ENCODE measurements around the gene PLIN1. TPM values are rescaled to one million over a fixed set of nuclear protein-coding genes. Genes with fewer than 3 reads are reported as not detected.

Gene PLIN1
- total and polyA plus RNA-seq, 9 of the 15 experiments (the other 6 are each of a cell fraction or from before 2014, with no cell fraction given), result not detected

DNA sequence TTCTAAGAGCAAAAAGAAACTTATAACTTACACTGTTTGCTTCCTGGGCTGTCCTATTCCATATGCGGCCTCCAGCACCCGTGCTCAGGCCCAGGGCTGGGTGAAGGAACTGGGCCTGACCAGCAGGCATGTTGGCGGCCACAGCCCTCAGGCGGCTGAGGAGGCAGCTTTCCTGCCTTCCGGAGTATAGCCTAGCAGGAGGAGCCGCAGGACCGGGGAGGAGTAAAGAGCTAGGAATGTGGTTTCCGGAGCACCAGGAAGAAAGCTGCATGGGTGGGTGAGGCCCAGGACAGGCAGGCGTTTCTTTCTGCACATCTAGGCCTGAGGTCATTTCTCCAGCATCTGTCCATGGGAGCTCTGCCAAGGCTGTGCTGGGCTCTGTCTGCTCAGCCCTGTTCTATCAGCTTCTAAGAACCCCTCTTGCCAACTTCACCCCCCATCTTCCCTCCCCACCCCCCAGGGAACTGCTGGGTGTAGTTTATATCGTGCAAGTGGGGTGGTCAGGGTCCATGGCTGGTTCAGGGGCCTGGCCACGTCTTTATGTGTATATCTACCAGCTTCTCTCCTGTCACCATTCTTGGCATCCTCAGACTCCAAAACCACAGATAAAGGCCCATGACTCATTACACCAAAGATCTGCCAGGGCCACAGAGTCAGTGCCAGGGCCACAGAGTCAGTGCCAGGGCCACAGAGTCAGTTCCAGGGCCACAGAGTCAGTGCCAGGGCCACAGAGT is 16.1 kb downstream of the PLIN1 start:
- Histone ChIP-seq H3K36me3 (ENCODE audit: control insufficient read depth, insufficient read depth, low read length) (no peaks in the 10 kb centered on the region), H3K9me1 (ENCODE audit: control insufficient read depth, insufficient read depth, low read length) (no peaks in the 10 kb centered on the region), H3K4me2 (ENCODE audit: insufficient read depth, low read length) (no peak overlapping the region), H4K20me1 (replicated peaks; ENCODE audit: control insufficient read depth, insufficient read depth, low read length) (no peaks in the 10 kb centered on the region), H3K4me3 (no peak overlapping the region), H3K27me3 (ENCODE audit: control insufficient read depth in 2 of 2, insufficient read depth in 2 of 2, low read length in 2 of 2) (peaks cover 15 to 60% of the 10 kb centered on the region in 2 experiments), H3K27ac (ENCODE audit: extremely low read depth, low read depth, low read length) (no peak overlapping the region), H3K9ac (ENCODE audit: insufficient read depth in 1 of 2, low read depth in 2 of 2, low read length in 2 of 2) (no peak overlapping the region), H2AFZ (ENCODE audit: low read depth, low read length) (no peak overlapping the region), H3K79me2 (ENCODE audit: control insufficient read depth, insufficient read depth, low read length) (no peaks in the 10 kb centered on the region), H3K9me3 (replicated peaks; ENCODE audit: control insufficient read depth, insufficient read depth, low read depth, low read length) (no peaks in the 10 kb centered on the region), H3K4me1 (replicated peaks in 1 of 2; ENCODE audit: control insufficient read depth in 2 of 2, insufficient read depth in 2 of 2, low read length in 2 of 2) (peaks cover 0 to 15% of the 10 kb centered on the region in 2 experiments; a peak in 2 of 5 replicates)
- ChIA-PET CTCF (ENCODE audit: low intra/inter-chr PET ratio) (no interaction called here), POLR2A (interaction anchor here (0.6 kb wide), 1 partner anchor 512 kb away, joined by 4 read pairs; no protein-coding TSS in a partner anchor)
- WGBS (ENCODE audit: insufficient coverage, low coverage, missing lambda C conversion rate), result 4% methylated on average over 11 of the region's 11 CpGs
- BruUV-seq (replicated peaks), result no TSS peak
- no peak for FAIRE-seq
- in situ Hi-C loops (cut with MboI), result no loop called here
- DNase-seq (ENCODE audit: extremely low read depth in 1 of 4, low spot score in 3 of 4), result no peak
- TF ChIP-seq SIX5 (IDR thresholded peaks at IDR 0.05; ENCODE audit: borderline replicate concordance in 1 of 2, insufficient read depth in 1 of 2, low read depth in 1 of 2, low read length in 2 of 2) (no peak), ETV1 (tag; conservative IDR thresholded peaks at IDR 0.05; ENCODE audit: low read depth) (peak; percentile 61; the same call in 1 of the 2 replicates), GABPA (tag; conservative IDR thresholded peaks at IDR 0.05; ENCODE audit: low read depth) (0 out of 2 replicates have a peak, but pooled peaks have one; percentile 31), KAT7 (CRISPR knock-in tag; IDR thresholded peaks at IDR 0.05; ENCODE audit: borderline replicate concordance) (no peak)
- intact Hi-C loops (cut with micrococcal nuclease), result no loop called here
- ATAC-seq, result peak; percentile 62
